WERI-Rb-1 (cell line): ENCODE data around the gene CD52.

Experiments
- DNase-seq: peaks from one replicate; pipeline ENCODE4 v3.0.0-alpha.2; 2020
- H3K27ac ChIP-seq: fragments of 250-450 bp; sonication (Bioruptor Pico); 2 replicates; pipeline ENCODE4 v1.5.1; 2020; ENCODE audit warnings: mild to moderate bottlenecking, moderate library complexity
- H3K27me3 ChIP-seq: fragments of 250-450 bp; sonication (Bioruptor Pico); 2 replicates; pipeline ENCODE4 v1.5.1; 2021; ENCODE audit warnings: mild to moderate bottlenecking, low read depth, moderate library complexity; ENCODE audit not compliant: insufficient read depth, severe bottlenecking
- H3K36me3 ChIP-seq: fragments of 250-450 bp; sonication (Bioruptor Pico); 2 replicates; pipeline ENCODE4 v1.5.1; 2020; ENCODE audit warnings: mild to moderate bottlenecking, moderate library complexity
- H3K4me3 ChIP-seq: 2 replicates; pipeline ENCODE4 v1.5.1; 2011; ENCODE audit warnings: low read depth, mild to moderate bottlenecking, control low read depth, low read length
- H3K9me3 ChIP-seq: fragments of 250-450 bp; sonication (Bioruptor Pico); 2 replicates; pipeline ENCODE4 v1.5.1; 2021; ENCODE audit warnings: mild to moderate bottlenecking, moderate library complexity; ENCODE audit not compliant: severe bottlenecking
- CTCF ChIP-seq: IDR thresholded peaks from 2 replicates; pipeline ENCODE4 v1.5.1; 2011; ENCODE audit warnings: low read depth, mild to moderate bottlenecking, control low read depth, inconsistent platforms, low read length

The CD52 gene

DNA sequence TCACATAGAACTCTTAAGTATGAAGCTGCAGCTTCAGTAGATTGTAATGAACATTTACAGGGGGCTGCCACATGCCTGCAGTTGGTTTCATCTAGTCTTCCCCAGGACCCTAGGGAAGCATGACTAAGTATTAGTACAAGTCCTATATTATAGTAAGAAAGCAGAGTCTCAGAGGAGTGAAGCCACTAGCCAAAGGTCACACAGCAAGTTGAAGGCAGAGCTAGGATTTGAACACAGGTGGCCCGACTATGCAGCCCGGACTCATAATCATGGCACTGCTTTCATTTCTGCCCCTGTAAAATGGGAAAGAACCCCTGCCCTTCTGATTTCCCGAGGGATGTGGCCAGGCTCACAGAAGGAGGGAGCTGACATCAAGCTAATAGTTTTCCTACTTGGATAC, 44.6 kb downstream of the CD52 start:
- Histone ChIP-seq H3K9me3 (no peaks in the 10 kb centered on the region), H3K27ac (no peak overlapping the region), H3K4me3 (no peak overlapping the region), H3K27me3 (no peaks in the 10 kb centered on the region), H3K36me3 (no peaks in the 10 kb centered on the region)
- no peak for DNase-seq
- no peak for TF ChIP-seq CTCF

DNA sequence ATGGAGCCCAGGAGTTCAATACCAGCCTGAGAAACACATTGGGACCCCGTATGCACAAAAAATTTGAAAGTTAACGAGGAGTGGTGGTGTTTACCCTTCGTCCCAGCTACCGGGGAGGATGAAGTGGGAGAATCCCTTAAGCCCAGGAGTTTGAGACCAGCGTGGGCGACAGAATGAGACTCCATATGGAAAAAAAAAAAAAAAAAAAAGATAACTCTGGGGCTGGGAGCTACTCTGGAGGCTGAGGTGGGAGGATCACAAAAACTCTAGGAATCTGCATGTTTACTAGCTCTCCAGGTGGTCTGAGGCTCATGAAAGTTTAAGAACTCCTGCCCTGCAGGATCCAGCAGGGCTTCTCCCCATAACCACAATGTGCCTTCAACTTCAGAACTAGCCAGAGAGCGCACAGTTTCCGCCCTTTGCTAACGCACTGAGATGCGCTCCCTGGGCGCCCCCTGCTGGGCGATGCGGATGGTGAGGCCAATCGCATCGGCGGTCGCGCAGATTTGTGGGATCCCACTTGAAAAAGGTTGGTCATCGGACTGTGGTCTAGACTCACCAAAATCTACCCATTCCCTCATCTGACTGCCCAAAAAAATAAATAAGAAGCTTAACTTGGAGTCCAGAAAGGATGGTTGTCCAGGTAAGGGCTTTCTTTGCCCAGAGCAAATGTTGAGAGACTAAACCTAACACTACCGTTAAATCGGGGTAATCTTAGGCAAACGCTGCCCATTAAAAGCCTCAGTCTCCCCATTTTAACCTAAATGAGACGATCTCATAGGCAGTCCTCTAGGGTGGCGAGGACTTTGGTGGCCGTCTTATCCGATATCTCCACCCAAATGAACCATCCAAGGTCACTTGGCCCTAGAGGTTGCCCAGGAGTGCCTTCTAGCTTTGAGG, 46.0 kb downstream of the CD52 start:
- TF ChIP-seq CTCF = peak; percentile 96
- DNase-seq = peak; percentile 80
- no peak overlapping the region for H3K4me3 ChIP-seq
- no peak overlapping the region for H3K27ac ChIP-seq
- H3K27me3 ChIP-seq = no peaks in the 10 kb centered on the region
- H3K9me3 ChIP-seq = no peaks in the 10 kb centered on the region
- no peaks in the 10 kb centered on the region for H3K36me3 ChIP-seq

- H3K27ac ChIP-seq = no peak overlapping the region
- DNase-seq = no peak
- no peaks in the 10 kb centered on the region for H3K27me3 ChIP-seq
- no peaks in the 10 kb centered on the region for H3K36me3 ChIP-seq
- no peak overlapping the region for H3K4me3 ChIP-seq
- H3K9me3 ChIP-seq = no peaks in the 10 kb centered on the region
- no peak for TF ChIP-seq CTCF
These were observed 47.2 kb downstream of the CD52 start for GRCh38 chr1:26364956-26365355.

DNA sequence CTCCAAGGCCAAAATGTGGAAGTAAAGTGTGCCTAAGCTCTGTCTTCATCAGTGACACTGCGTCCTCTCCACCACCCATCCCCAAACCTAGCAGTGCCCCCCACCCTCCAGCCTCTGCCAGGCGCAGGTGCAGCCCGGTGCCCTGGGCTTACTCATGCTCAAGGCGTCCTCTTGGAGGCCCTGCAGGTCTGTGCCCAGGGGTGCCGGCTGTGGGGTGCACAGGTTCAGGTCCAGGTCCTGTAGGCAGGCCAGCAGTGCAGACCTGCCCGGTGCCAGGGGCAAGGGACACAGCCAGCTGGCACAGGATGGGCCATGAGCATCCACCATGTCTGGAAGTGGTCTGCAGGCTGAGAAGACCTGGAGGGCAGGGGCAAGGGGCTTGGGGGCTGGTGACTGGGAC, 49.7 kb downstream of the CD52 start:
- no peak for DNase-seq
- Histone ChIP-seq H3K4me3 (no peak overlapping the region), H3K9me3 (peaks cover 3% of the 10 kb centered on the region), H3K27me3 (no peaks in the 10 kb centered on the region), H3K27ac (no peak overlapping the region), H3K36me3 (no peaks in the 10 kb centered on the region)
- no peak for TF ChIP-seq CTCF

DNA sequence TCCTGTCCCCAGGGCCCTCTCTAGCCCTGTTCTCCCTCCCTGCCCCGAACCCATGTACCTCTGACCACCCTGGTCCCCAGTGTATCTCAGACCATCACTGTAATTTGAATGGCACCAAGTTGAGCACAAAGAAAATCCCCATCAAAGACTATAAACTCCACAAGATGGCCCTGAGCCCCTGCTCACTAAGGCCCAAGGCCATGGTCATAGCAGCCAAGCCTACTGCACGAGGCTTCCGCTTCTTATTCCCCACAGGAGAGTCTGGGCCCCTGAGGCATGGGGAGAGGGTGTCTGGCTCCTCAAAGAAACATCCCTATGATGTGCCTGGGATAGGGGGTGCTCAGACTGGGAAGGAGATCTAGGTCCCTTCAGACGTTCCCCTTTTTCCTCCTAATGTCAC, 50.2 kb downstream of the CD52 start:
- DNase-seq = no peak
- H3K27me3 ChIP-seq = no peaks in the 10 kb centered on the region
- no peak overlapping the region for H3K27ac ChIP-seq
- no peaks in the 10 kb centered on the region for H3K36me3 ChIP-seq
- peaks cover 3% of the 10 kb centered on the region for H3K9me3 ChIP-seq
- TF ChIP-seq CTCF = no peak
- no peak overlapping the region for H3K4me3 ChIP-seq

DNA sequence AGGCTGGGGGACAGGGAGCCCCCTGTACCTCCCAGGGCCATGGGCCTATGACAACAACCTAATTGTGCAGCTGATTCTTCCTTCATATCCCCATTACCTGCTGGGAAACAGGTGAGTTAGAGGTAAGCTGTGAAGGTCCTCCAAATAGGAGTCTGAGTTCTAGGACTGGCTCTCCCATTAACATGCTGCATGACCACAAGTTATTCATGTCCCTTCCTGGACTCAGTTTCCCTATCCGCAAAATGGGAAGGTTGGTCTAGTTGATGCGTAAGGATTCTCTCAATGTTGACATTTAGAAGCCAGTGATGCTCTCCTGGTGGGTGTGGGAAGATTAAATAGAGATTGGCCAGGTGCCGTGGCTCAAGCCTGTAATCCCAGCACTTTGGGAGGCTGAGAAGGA, 50.7 kb downstream of the CD52 start:
- H3K36me3 ChIP-seq = no peaks in the 10 kb centered on the region
- H3K9me3 ChIP-seq = peaks cover 3% of the 10 kb centered on the region
- no peak overlapping the region for H3K27ac ChIP-seq
- TF ChIP-seq CTCF = no peak
- no peak overlapping the region for H3K4me3 ChIP-seq
- no peaks in the 10 kb centered on the region for H3K27me3 ChIP-seq
- no peak for DNase-seq
